HT1080 (cell line): ENCODE measurements around the gene CUEDC2. TPM values are rescaled to one million over a fixed set of nuclear protein-coding genes. Genes with fewer than 3 reads are reported as not detected.

Experiments used
- DNase-seq: peaks from one replicate; pipeline ENCODE4 v3.0.0-alpha.2; 2015; ENCODE audit warnings: low read depth
- total RNA-seq: library from RNA; depleted of rRNA; stranded (reverse); fragments of >200 nt; shearing (Covaris generic); gene quantifications from 2 replicates; pipeline ENCODE4 v1.2.3, GENCODE V29; 2014

The CUEDC2 gene
- total RNA-seq, 1 experiment from 2014 or later, result 38.1 TPM

DNA sequence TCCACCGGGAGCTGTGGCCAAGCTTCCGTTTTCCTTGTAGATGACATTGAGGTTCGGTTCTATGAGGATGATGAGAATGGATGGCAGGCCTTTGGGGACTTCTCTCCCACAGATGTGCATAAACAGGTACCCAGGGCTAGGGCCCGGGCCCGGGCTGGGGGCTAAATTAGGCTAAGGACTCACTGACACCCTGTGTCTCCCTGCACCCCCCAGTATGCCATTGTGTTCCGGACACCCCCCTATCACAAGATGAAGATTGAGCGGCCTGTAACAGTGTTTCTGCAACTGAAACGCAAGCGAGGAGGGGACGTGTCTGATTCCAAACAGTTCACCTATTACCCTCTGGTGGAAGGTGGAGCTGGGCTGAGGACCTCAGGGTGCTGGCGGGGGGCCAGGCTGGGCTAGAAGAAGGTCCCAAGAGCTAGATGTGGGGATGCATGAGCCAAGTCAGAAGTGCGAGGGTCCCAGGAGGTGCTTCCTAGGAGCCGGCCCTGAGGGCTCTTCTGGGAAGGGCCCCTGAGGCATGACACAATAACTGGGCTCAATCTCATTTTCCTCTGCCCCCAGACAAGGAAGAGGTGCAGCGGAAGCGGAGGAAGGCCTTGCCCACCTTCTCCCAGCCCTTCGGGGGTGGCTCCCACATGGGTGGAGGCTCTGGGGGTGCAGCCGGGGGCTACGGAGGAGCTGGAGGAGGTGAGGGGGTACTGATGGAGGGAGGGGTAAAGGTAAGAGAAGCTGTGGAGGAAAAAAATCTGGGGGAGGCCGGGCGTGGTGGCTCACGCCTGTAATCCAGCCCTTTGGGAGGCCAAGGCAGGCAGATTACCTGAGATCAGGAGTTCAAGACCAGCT lies 34.0 kb downstream of the CUEDC2 start:
- DNase-seq, result no peak

DNA sequence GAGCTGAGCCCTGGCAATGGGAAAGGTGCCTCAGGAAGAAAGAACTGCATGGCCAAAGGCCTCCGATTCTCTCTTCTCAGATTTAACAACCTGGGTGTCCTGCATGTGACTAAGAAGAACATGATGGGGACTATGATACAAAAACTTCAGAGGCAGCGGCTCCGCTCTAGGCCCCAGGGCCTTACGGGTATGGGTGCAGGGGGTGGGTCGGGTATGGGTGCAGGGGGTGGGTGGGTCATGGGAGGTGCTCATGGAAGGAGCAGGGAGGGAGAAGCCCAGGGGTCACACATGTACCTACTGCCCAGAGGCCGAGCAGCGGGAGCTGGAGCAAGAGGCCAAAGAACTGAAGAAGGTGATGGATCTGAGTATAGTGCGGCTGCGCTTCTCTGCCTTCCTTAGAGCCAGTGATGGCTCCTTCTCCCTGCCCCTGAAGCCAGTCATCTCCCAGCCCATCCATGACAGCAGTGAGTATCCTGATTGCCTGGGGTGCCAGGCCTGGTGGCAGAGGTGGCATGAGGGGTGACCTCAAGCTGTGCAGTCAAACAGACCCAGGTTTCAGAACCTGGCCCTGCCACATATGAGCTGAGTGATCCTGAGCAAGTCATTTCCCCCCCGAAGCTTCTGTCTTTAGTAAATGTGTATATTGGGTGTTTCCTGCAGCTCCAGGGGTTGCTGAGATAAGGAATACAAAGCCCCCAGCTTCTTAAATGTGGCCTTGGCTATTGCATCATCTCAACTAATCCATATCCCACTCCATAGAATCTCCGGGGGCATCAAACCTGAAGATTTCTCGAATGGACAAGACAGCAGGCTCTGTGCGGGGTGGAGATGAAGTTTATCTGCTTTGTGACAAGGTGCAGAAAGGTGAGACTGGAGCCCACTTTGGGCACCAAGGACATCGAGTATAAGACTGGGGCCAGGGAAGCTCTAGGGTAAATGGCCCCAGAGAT lies 34.9 kb downstream of the CUEDC2 start:
- DNase-seq, result no peak

DNA sequence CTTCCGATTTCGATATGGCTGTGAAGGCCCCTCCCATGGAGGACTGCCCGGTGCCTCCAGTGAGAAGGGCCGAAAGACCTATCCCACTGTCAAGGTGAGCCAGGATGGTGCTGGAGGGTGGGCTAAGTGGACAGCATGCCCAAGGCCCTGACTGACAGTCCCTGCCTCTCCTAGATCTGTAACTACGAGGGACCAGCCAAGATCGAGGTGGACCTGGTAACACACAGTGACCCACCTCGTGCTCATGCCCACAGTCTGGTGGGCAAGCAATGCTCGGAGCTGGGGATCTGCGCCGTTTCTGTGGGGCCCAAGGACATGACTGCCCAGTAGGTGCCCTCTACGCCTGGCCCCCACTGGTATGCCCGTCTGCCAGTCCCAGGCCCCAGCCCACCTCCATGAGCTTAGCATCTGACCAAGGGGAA lies 35.6 kb downstream of the CUEDC2 start:
- no peak for DNase-seq

DNA sequence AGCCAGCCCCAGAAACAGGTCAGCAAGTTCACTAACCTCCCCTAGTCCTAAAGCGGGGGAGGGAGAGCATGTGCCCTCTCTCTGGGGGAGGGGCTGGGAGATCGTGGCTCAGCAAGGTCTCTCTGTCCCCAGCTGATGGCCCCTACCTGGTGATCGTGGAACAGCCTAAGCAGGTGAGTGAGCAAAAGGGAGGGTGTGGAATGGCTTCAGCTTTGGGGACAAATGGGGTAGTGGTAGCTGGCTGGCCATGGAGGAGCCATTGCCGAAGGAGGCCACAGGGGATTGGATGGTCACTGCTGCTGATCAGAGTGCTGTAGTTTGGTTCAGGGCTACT lies 36.1 kb downstream of the CUEDC2 start:
- no peak for DNase-seq

DNA sequence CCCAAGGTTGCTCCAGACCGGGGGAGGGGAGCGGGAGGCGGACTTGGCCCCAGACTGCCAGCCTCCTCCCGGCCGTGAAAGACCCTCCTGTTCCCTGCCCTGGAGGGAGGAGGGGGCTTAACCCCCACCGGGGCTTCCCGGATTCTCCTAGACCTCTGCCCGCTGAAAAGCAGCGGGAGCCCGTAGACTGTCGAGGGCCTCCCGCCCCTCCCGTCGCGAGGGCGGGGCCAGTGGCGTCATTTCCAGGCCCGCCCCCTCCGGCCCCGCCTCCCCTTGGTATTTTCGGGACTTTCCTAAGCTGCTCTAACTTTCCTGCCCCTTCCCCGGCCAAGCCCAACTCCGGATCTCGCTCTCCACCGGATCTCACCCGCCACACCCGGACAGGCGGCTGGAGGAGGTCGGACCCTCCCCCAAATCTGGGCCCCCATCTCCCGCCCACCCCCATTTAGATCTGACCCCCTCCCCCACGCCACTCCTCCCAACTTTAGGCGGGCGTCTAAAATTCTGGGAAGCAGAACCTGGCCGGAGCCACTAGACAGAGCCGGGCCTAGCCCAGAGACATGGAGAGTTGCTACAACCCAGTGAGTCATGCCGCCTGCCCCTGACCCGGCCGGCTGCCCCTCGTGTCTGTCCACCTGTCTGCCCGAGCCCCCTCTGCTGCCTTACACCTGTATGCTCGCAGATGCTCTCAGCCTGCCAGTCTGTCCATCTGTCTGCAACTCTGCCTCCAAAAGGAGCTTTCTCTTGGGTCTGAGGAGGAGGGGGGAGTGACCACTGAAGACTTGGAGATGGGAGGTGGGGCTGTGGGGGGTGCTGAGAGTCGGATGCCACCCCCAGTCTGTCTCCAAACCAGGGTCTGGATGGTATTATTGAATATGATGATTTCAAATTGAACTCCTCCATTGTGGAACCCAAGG lies 36.7 kb downstream of the CUEDC2 start, which contains the start of gene NFKB2:
Gene NFKB2, plus strand, starts transcription at position 306 of the 917 bp plus-strand sequence. Its CDS starts 255 bp downstream, at position 561.
- DNase-seq, result peak; percentile 73

DNA sequence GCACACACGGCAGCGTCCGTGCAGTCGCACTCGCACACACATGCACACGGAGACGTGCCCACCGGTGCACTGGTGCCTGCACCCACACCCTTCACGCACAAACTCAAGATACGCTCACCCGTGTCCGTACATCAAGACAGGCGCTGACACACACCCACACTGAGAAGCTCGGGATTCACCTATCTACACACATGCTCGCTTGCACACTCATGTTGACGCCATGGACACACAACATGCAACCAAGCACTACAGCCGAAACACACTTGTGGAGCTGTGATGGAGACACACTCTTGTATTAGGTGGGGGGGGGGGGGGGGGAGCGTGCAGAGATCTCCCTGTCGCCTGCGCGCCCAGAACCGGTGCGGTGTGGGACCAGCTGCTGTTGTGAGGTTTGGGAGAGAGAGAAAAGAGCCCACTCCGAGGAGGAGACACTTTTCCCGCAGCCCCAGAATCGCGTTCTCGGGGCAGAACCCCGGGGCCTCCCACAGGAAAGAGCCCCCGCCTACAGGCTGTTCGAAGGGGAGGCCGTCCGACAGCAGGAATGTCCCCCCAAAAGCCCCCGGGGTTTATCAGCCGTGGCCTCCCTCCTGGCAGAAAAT lies 37.5 kb downstream of the CUEDC2 start:
- peak; percentile 21 for DNase-seq

DNA sequence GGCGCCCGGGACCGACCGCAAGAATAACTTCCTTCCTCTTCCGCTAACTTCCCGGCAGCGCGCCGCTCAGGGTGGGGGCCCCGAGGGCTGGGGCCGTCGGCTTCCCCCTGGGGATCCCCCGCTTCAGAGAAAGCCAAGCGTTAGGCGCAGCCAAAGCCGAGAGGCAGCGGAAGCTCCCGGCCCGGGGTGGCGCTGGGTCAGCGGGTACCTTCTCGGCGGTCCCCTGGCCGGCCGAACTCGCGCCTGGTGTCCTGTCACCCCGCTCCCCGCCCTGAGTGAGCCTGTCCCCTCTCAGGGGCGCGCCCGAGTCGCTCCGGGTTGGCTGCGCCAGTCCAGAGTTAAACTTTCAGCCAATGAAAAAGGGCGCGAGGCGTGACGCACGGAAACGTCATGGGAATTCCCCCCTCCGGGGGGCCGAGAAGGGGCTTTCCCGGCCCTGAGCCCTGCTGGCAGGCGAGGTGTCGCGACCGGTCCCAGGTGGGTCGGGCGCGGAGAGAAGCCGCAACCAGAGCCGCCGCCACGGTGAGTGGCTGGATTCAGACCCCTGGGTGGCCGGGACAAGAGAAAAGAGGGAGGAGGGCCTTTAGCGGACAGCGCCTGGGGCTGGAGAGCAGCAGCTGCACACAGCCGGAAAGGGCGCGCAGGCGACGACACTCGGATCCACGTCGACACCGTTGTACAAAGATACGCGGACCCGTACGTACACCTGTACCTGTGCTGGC lies 38.1 kb downstream of the CUEDC2 start:
- DNase-seq, result peak; percentile 89

DNA sequence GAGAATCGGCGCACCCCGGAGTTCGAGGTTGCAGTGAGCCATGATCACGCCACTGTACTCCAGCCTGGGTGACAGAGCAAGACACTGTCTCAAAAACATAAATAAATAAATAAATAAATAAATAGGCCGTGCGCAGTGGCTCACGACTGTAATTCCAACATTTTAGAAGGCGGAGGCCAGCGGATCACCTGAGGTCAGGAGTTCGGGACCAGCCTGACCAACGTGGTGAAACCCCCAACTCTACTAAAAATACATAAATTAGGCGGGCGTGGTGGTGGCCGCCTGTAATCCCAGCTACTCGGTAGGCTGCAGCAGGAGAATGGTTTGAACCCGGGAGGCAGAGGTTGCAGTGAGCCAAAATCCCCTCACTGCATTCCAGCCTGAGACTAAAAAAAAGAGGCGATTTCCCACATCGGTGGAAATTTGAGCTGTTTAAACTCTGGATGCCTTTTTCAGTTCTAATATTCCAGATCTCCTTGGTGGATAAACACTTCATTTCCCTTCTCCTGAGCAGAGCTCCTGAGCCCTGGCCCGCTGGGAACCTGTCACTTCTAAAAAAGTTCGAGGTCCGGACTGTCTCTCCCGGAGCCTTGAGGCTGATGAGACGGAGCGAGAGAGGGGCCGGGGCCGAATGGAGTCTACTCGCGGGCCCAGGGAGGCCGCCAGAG lies 38.8 kb downstream of the CUEDC2 start:
- no peak for DNase-seq

DNA sequence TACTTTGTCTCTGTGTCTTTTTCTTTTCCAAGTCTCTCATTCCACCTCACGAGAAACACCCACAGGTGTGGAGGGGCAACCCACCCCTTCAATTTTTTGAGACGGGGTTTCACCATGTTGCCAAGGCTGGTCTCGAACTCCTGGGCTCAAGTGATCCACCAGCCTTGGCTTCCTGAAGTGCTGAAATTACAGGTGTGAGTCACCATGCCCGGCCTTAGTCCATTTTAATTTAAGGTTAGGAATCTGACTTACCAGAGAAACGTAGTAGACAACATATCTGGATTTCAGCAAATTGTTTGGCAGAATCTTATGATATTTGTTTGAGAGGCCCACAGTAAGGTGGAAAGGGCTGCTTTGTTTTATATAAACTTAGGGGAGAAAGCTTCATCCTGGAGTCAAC lies 40.1 kb downstream of the CUEDC2 start:
- no peak for DNase-seq

DNA sequence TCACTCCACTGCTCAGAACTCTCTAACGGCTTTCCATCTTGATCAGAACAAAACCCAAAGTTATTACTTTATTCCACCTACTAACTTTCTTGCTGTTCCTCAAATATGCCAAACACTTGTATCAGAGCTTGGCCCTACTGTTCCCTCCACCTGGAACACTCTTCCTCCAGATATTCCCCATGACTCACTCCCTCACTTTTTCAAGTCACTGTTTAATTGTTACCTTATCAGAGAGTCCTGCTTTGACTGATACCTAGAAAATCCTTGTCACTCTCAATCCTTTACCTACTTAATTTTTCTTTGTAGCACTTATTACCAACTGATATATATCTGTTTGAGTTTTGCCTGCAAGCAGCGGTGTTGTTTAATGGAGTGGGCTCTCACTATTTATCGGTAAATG lies 42.5 kb downstream of the CUEDC2 start:
- DNase-seq, result no peak

DNA sequence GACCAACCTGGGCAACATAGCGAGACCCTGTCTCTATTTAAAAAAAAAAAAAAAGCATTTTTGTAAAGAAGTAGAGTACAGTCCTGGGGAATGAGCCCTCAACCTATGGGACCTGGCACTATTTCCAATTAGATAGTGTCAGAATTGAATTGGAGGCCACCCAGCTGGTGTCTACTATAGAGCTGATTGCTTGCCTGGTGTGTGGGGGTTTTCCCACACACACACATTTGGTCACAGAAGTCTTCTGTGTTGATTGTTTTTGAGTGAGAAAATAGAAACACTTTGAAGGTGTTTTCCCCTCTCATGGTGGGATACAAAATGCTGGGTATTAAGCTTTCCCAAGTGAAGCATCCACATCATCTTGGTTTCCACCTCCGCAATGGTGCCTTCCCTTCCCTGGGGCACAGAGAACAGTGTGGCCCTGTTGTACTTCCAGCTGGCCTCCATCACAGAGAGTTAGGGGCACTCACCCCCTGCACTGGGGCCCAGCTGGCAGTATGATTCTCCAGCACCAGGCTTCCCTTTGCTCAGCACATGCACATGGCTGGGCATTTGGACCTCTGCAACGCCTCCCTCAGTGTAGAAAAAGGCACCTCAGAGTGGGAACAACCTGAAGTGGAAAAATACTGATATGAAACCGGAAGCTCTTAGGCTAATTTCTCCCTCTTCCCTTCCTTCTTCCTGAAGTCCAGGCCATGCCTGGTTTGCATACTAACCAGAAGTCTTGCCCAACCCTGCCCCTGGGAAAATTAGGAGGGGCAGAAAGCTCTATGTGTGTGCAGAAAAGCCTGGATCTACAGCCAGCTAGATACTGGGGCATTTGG lies 47.6 kb downstream of the CUEDC2 start:
- DNase-seq, result no peak

DNA sequence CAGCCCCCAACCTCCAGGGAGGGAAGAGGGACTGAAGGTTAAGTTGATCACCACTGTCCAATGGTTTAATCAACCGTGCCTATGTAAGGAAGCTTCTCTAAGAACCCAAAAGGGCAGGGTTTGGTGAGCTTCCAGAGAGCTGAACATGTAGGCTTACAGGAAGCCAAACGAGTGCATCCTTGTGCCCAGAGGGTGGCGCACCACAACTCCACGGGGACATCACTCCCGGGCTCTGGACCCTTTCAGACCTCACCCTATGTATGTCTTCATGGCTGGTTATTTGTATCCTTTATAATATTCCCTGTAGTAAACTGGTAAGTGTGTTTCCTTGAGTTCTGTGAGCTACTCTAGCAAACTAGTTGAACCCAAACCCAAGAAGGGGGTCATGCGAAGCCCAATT lies 48.3 kb downstream of the CUEDC2 start:
- no peak for DNase-seq

DNA sequence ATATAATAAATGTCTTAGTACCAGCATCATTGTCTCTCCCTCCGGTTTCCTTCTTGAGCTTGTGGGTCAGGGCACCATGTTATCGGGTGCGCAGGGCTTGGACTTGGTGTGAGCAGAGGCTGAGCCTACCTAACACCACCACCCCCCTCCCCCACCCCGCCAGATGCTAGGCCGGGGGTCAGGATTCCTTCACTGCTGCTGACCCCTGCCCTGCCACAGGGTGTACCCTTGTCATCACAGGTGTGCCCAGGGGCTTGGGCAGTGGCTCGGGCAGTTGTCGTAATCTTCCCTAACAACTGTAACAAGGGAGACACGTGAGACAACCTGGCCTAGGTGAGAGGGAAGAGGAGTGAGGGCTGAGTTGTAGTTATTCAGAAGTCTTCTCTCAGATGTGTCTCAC lies 49.5 kb downstream of the CUEDC2 start:
- DNase-seq, result no peak

DNA sequence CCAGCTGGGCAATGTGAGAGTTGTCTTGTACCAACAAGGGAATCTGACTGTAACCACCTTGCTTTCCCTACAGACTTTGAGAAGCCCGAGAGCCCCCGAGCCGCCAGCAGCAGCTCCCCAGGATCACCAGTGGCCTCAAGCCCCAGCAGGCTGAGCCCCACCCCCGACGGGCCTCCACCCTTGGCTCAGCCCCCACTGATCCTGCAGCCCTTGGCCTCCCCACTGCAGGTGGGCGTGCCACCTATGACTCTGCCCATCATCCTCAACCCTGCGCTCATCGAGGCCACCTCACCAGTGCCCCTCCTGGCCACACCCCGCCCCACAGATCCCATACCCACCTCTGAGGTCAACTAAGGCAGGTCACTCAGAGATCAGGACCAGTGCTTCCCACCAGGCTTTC lies 50.4 kb downstream of the CUEDC2 start:
- no peak for DNase-seq

DNA sequence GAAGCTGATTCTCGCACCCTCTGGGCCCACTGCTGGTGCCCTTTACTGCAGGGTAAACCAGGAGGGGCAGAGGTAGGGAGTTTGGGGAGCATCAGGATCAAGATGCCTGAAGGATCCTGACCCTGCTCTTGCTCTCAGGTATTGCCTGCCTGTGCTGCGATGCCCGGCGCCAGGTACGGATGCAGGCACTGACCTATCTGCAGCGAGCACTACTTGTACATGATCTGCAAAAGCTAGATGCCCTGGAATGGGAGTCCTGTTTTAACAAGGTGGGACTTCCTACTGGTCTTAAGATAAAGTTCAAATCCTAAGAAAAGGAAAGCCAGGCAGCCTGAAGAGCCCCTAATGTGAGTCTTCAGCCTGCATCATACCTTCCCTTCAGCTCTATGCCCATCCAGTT lies 53.0 kb downstream of the CUEDC2 start:
- DNase-seq, result no peak

DNA sequence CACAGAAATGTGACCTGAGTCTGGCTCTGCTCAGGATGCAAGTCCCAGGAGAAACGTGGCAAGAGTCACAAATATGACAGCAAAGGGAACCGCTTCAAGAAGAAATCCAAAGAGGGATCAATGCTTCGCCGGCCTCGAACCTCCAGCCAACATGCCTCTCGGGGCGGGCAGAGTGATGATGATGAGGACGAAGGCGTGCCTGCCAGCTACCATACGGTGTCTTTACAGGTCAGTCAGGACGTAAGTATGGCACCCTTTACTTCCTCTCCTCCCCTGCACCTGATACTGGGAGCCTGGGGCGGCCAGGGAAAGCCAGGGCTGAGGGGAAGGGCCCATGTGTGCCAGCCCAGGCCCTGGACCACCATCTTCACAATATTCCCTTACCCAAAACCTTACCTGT lies 55.5 kb downstream of the CUEDC2 start:
- no peak for DNase-seq

DNA sequence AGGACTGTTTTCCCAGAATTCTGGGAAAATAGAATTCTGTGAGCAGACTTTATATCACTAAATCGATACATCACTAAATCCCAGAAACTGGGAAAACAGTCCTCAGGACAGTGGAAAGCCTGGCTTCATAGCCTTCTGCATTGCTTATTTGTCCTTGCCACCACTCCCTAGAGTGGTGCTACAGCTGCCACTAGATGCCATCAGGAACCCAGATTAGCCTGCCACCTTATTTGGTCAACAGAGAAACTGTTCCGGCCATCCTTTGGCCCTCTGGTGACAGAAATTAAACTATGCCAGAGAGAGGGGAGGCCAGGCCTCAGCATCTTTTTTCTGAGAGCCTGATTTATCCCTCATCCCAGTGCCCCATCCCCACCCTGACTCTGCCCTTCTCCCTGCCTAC lies 56.5 kb downstream of the CUEDC2 start:
- no peak for DNase-seq

DNA sequence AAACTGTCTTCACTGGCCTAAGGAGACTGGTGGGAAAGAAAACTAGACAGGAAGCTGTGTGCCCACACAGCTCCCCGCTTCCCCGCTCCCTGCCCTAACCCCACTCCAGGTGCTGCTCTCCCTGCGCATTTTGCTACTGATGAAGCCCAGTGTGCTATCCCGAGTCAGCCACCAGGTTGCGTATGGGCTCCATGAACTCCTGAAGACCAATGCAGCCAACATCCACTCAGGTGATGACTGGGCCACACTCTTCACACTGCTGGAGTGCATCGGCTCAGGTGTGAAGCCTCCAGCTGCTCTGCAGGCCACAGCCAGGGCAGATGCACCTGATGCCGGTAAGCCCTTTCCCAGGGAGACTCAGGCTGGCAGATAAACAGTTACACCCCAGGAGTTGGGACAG lies 57.1 kb downstream of the CUEDC2 start:
- no peak for DNase-seq
